Thoracic aorta (tissue), 2 donors: ENCODE measurements around the gene POU2AF2. TPM values are rescaled to one million over a fixed set of nuclear protein-coding genes. Genes with fewer than 3 reads are reported as not detected.
A peak's percentile ranks its signal among the peaks of the same experiment; 100 is the strongest.
"Not testable (repeated sequence)": the region's sequence is repeated elsewhere in the genome, so short reads cannot be mapped to it uniquely, and the experiment has no call there.

Experiments used
- ATAC-seq: fragments of 150-250 bp; one replicate; pipeline ENCODE4 v1.8.0; 2017; ENCODE audit warnings: low read depth; ENCODE audit not compliant: insufficient number of reproducible peaks, low FRiP score
- DNase-seq: peaks from one replicate; pipeline ENCODE4 v3.0.0-alpha.2; 2020; ENCODE audit warnings: low spot score
- H3K27ac ChIP-seq, 2 donors: fragments of 200-600 bp; sonication (generic); 1 replicate in 1 of 2; 2 replicates in 1 of 2; pipeline ENCODE4 v1.5.1; 2016; ENCODE audit warnings: mild to moderate bottlenecking in 2 of 2, moderate library complexity in 2 of 2
- H3K27me3 ChIP-seq: fragments of 200-600 bp; sonication (generic); replicated peaks from 2 replicates; pipeline ENCODE4 v1.6.0; 2016; ENCODE audit warnings: mild to moderate bottlenecking; ENCODE audit not compliant: insufficient read depth
- H3K36me3 ChIP-seq: fragments of 200-600 bp; sonication (generic); one replicate; pipeline ENCODE4 v1.5.1; 2016
- H3K4me1 ChIP-seq, 2 donors: fragments of 200-600 bp; sonication (generic); 1 replicate in 1 of 2; 2 replicates in 1 of 2; pipeline versions ENCODE4 v1.5.1 to v1.6.0; 2016; ENCODE audit warnings: low read depth in 2 of 2, mild to moderate bottlenecking in 1 of 2; ENCODE audit not compliant: control insufficient read depth in 1 of 2
- H3K4me3 ChIP-seq: fragments of 200-600 bp; sonication (generic); 2 replicates; pipeline ENCODE4 v1.5.1; 2016; ENCODE audit warnings: mild to moderate bottlenecking
- H3K9me3 ChIP-seq: fragments of 200-600 bp; sonication (generic); 2 replicates; pipeline ENCODE4 v1.5.1; 2016
- CTCF ChIP-seq: fragments of 200-600 bp; sonication (generic); IDR thresholded peaks from one replicate; pipeline ENCODE4 v1.5.1; 2019; ENCODE audit warnings: antibody characterized with exemption
- total RNA-seq, 2 donors: library from RNA; depleted of rRNA; stranded (reverse); fragments of >200 nt; gene quantifications; one replicate each; pipeline versions ENCODE4 v1.1.0 to v1.2.3, GENCODE V29; 2016

POU2AF2 gene
- total RNA-seq, 2 donors from 2014 or later = not detected

DNA sequence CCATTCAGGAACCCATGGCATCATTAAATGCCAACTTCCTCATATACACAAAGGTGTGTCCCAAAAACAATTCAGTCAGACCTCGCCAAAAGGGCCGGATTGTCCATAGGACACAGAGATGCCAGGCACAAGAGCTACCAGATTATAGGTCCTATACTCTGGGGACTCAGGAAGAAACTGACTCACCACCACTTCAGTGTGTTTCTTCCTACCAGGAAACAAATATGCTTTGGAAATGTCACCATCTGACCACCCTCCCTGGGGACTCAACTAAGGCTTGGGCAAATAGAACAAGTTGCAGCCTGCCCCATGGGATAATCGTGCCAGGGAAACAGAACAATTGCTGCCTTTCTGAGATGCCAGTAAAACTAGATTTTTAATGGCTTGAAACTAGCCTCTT is 64.6 kb downstream of the POU2AF2 start:
- no peaks in the 10 kb centered on the region for H3K4me1 ChIP-seq
- no peak for DNase-seq
- H3K27ac ChIP-seq = no peak overlapping the region
- no peak overlapping the region for H3K4me3 ChIP-seq
- H3K27me3 ChIP-seq = no peaks in the 10 kb centered on the region
- TF ChIP-seq CTCF = no peak
- H3K36me3 ChIP-seq = no peaks in the 10 kb centered on the region
- H3K9me3 ChIP-seq = no peaks in the 10 kb centered on the region
- no peak for ATAC-seq

DNA sequence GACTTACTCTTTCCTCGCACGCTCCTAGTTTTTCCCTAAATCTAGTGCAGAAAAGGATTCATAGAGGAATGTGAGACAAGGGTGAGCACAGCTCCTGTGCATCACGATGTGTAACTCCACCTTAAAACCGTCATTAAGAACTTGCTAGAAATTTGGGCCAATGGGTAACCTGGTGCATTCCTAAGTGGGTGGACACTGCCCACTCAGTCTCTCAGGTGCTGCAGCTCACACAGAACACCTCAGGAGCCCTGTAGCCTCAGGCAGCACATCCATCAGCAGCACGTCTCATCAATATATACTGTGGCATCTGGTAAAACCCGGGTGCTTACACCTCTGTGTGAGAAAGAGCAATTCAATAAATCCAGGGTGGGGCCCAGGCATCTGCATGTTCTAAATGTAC is 65.2 kb downstream of the POU2AF2 start:
- no peaks in the 10 kb centered on the region for H3K36me3 ChIP-seq
- TF ChIP-seq CTCF = no peak
- H3K9me3 ChIP-seq = no peaks in the 10 kb centered on the region
- H3K4me3 ChIP-seq = no peak overlapping the region
- DNase-seq = no peak
- H3K27ac ChIP-seq = no peak overlapping the region
- ATAC-seq = no peak
- no peaks in the 10 kb centered on the region for H3K27me3 ChIP-seq
- H3K4me1 ChIP-seq = no peaks in the 10 kb centered on the region

DNA sequence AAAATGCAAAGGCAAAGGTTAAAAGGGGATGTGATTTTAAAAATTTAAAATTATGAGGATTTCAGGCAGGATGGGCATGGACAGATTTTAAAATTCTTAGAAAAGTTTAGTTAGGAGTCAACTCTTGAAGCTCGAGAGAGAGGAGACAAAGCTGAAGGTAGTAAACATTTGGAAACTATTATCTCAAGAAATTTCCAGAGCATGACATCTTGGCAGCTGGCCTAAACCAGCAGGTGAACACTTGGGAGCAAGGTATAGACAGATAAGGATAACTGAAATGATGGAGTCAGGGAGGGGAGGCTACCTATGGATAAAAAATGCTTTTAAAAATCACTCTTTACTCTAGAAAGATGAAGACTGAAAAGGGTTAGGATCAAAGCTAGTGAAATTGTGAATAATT is 66.6 kb downstream of the POU2AF2 start:
- no peaks in the 10 kb centered on the region for H3K4me1 ChIP-seq
- no peaks in the 10 kb centered on the region for H3K36me3 ChIP-seq
- no peak for DNase-seq
- no peaks in the 10 kb centered on the region for H3K9me3 ChIP-seq
- no peaks in the 10 kb centered on the region for H3K27me3 ChIP-seq
- H3K4me3 ChIP-seq = no peak overlapping the region
- TF ChIP-seq CTCF = no peak
- no peak overlapping the region for H3K27ac ChIP-seq
- ATAC-seq = no peak

GRCh38 chr11:111319296-111319695 is 73.8 kb downstream of the POU2AF2 start:
- DNase-seq = no peak

GRCh38 chr11:111320199-111320598 is 74.7 kb downstream of the POU2AF2 start:
- not testable (repeated sequence) for H3K27me3 ChIP-seq, H3K36me3 ChIP-seq, H3K9me3 ChIP-seq, H3K4me3 ChIP-seq, ATAC-seq, DNase-seq
- Histone ChIP-seq H3K4me1 (peaks cover 9 to 25% of the 10 kb centered on the region in 2 donors), H3K27ac (peak overlapping the region in 1 of 2 donors; percentile 26)

More at GRCh38 chr11:111319296-111319695, 73.8 kb downstream of the POU2AF2 start:
- Histone ChIP-seq H3K9me3 (no peaks in the 10 kb centered on the region), H3K4me1 (peaks cover 4 to 16% of the 10 kb centered on the region in 2 donors), H3K27ac (no peak overlapping the region), H3K36me3 (no peaks in the 10 kb centered on the region), H3K27me3 (no peaks in the 10 kb centered on the region), H3K4me3 (no peak overlapping the region)
- no peak for TF ChIP-seq CTCF
- ATAC-seq = no peak
